ENCODE measurements around the gene MBNL1.

MBNL1 gene

GRCh38 chr3:152386208-152386607, 117.5 kb downstream of the MBNL1 start:
- peaks cover 51% of the 10 kb centered on the region for H3K36me3 ChIP-seq (ENCODE audit: control insufficient read depth, low read length)
- peaks cover 99% of the 10 kb centered on the region for H3K79me2 ChIP-seq (ENCODE audit: control insufficient read depth, low read length)
- no peaks in the 10 kb centered on the region for H3K9me2 ChIP-seq (replicated peaks; ENCODE audit: control insufficient read depth, low read length)
- no peaks in the 10 kb centered on the region for H4K20me1 ChIP-seq (ENCODE audit: control insufficient read depth, insufficient read depth, low read depth, low read length)
- no peaks in the 10 kb centered on the region for H3F3A ChIP-seq (ENCODE audit: control insufficient read depth, insufficient read depth)
- TF ChIP-seq CTCF (IDR thresholded peaks at IDR 0.05; ENCODE audit: low read depth, low read length, poor library complexity, severe bottlenecking), result no peak
- TF ChIP-seq EZH2phosphoT487 (IDR thresholded peaks at IDR 0.05; ENCODE audit: borderline replicate concordance, low read length), result no peak
- H3K4me3 ChIP-seq (ENCODE audit: low read length), result no peak overlapping the region
- H3K9me3 ChIP-seq (ENCODE audit: control insufficient read depth, insufficient read depth, low read length), result no peaks in the 10 kb centered on the region
- no peak overlapping the region for H3K27ac ChIP-seq (ENCODE audit: low read depth, low read length)
- H3K27me3 ChIP-seq (ENCODE audit: control insufficient read depth, low read length), result no peaks in the 10 kb centered on the region
- H3K4me1 ChIP-seq (ENCODE audit: control insufficient read depth, low read length), result peaks cover 59% of the 10 kb centered on the region
- H3K4me2 ChIP-seq (ENCODE audit: low read length), result no peak overlapping the region

GRCh38 chr3:152388631-152389030, 119.9 kb downstream of the MBNL1 start:
- Histone ChIP-seq H4K20me1 (ENCODE audit: control insufficient read depth, insufficient read depth, low read depth, low read length) (peaks cover 5% of the 10 kb centered on the region; the same call in 1 of the 2 replicates), H3K9me3 (ENCODE audit: control insufficient read depth, insufficient read depth, low read length) (no peaks in the 10 kb centered on the region), H3K4me1 (ENCODE audit: control insufficient read depth, low read length) (peaks cover 57% of the 10 kb centered on the region), H3K27ac (ENCODE audit: low read depth, low read length) (no peak overlapping the region), H3K9me2 (replicated peaks; ENCODE audit: control insufficient read depth, low read length) (no peaks in the 10 kb centered on the region), H3K4me3 (ENCODE audit: low read length) (no peak overlapping the region), H3K79me2 (ENCODE audit: control insufficient read depth, low read length) (peaks cover 99% of the 10 kb centered on the region), H3K4me2 (ENCODE audit: low read length) (no peak overlapping the region), H3F3A (ENCODE audit: control insufficient read depth, insufficient read depth) (peaks cover 3% of the 10 kb centered on the region; the same call in 1 of the 2 replicates), H3K27me3 (ENCODE audit: control insufficient read depth, low read length) (no peaks in the 10 kb centered on the region), H3K36me3 (ENCODE audit: control insufficient read depth, low read length) (peaks cover 55% of the 10 kb centered on the region)
- TF ChIP-seq EZH2phosphoT487 (IDR thresholded peaks at IDR 0.05; ENCODE audit: borderline replicate concordance, low read length) (no peak), CTCF (IDR thresholded peaks at IDR 0.05; ENCODE audit: low read depth, low read length, poor library complexity, severe bottlenecking) (no peak)

- no peak overlapping the region for H3K4me3 ChIP-seq (ENCODE audit: low read length)
- H3K9me3 ChIP-seq (ENCODE audit: control insufficient read depth, insufficient read depth, low read length), result no peaks in the 10 kb centered on the region
- TF ChIP-seq CTCF (IDR thresholded peaks at IDR 0.05; ENCODE audit: low read depth, low read length, poor library complexity, severe bottlenecking) (no peak), EZH2phosphoT487 (IDR thresholded peaks at IDR 0.05; ENCODE audit: borderline replicate concordance, low read length) (no peak)
- H3K4me2 ChIP-seq (ENCODE audit: low read length), result no peak overlapping the region
- no peaks in the 10 kb centered on the region for H3K9me2 ChIP-seq (replicated peaks; ENCODE audit: control insufficient read depth, low read length)
- peaks cover 99% of the 10 kb centered on the region for H3K79me2 ChIP-seq (ENCODE audit: control insufficient read depth, low read length)
- peaks cover 5% of the 10 kb centered on the region; the same call in 1 of the 2 replicates for H4K20me1 ChIP-seq (ENCODE audit: control insufficient read depth, insufficient read depth, low read depth, low read length)
- peaks cover 60% of the 10 kb centered on the region for H3K4me1 ChIP-seq (ENCODE audit: control insufficient read depth, low read length)
- no peaks in the 10 kb centered on the region for H3K27me3 ChIP-seq (ENCODE audit: control insufficient read depth, low read length)
- H3K27ac ChIP-seq (ENCODE audit: low read depth, low read length), result no peak overlapping the region
- H3F3A ChIP-seq (ENCODE audit: control insufficient read depth, insufficient read depth), result peaks cover 3% of the 10 kb centered on the region; the same call in 1 of the 2 replicates
- peaks cover 57% of the 10 kb centered on the region for H3K36me3 ChIP-seq (ENCODE audit: control insufficient read depth, low read length)
Measured at GRCh38 chr3:152389316-152389934, 120.7 kb downstream of the MBNL1 start.
